ENCODE results near the gene CAMTA1.

GRCh38 chr1:7025013-7025412 lies 239.8 kb downstream of the CAMTA1 start:
- TF ChIP-seq POLR2A (IDR thresholded peaks at IDR 0.05) = no peak
- TF ChIP-seq, protein P1, sequence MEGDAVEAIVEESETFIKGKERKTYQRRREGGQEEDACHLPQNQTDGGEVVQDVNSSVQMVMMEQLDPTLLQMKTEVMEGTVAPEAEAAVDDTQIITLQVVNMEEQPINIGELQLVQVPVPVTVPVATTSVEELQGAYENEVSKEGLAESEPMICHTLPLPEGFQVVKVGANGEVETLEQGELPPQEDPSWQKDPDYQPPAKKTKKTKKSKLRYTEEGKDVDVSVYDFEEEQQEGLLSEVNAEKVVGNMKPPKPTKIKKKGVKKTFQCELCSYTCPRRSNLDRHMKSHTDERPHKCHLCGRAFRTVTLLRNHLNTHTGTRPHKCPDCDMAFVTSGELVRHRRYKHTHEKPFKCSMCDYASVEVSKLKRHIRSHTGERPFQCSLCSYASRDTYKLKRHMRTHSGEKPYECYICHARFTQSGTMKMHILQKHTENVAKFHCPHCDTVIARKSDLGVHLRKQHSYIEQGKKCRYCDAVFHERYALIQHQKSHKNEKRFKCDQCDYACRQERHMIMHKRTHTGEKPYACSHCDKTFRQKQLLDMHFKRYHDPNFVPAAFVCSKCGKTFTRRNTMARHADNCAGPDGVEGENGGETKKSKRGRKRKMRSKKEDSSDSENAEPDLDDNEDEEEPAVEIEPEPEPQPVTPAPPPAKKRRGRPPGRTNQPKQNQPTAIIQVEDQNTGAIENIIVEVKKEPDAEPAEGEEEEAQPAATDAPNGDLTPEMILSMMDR (IDR thresholded peaks at IDR 0.05) = no peak

All from prostate gland (tissue), 2 donors.